Esophagus squamous epithelium (tissue), 4 donors: ENCODE results near the gene CCDC78.

Experiments
- CTCF ChIP-seq, 6 experiments: fragments of 450-650 bp in 4 of 6; fragments of 200-600 bp in 2 of 6; sonication (generic) in 2 of 6; IDR thresholded peaks; one replicate each; pipeline ENCODE4 v1.5.1; 2016 to 2019; ENCODE audit warnings: antibody characterized with exemption in 6 of 6, mild to moderate bottlenecking in 4 of 6, moderate library complexity in 4 of 6
- POLR2A ChIP-seq, 4 donors: fragments of 450-650 bp; IDR thresholded peaks; one replicate each; pipeline ENCODE4 v1.6.1; 2017; ENCODE audit warnings: antibody characterized with exemption in 4 of 4, mild to moderate bottlenecking in 4 of 4, moderate library complexity in 3 of 4

GRCh38 chr16:711548-712320 lies 14.5 kb downstream of the CCDC78 start:
- peak; percentile 89 to 94 (median 91) for TF ChIP-seq CTCF (IDR thresholded peaks at IDR 0.05)
- TF ChIP-seq POLR2A (IDR thresholded peaks at IDR 0.05) = no peak
